Renal pelvis (tissue), 4 donors: Measurements from ENCODE around the gene SLC34A1. TPM values are rescaled to one million over a fixed set of nuclear protein-coding genes. Genes with fewer than 3 reads are reported as not detected.

Experiments used
- DNase-seq: peaks from one replicate; pipeline ENCODE4 v3.0.0-alpha.2; 2013
- polyA plus RNA-seq, 3 donors: library from polyadenylated mRNA; unstranded; fragments of 120-200 nt; gene quantifications; one replicate each; pipeline ENCODE4 v1.2.1, GENCODE V29; 2013; ENCODE audit not compliant: insufficient read length in 3 of 3

SLC34A1 gene
- polyA plus RNA-seq, 3 donors, result 215 to 304 (median 249) TPM

DNA sequence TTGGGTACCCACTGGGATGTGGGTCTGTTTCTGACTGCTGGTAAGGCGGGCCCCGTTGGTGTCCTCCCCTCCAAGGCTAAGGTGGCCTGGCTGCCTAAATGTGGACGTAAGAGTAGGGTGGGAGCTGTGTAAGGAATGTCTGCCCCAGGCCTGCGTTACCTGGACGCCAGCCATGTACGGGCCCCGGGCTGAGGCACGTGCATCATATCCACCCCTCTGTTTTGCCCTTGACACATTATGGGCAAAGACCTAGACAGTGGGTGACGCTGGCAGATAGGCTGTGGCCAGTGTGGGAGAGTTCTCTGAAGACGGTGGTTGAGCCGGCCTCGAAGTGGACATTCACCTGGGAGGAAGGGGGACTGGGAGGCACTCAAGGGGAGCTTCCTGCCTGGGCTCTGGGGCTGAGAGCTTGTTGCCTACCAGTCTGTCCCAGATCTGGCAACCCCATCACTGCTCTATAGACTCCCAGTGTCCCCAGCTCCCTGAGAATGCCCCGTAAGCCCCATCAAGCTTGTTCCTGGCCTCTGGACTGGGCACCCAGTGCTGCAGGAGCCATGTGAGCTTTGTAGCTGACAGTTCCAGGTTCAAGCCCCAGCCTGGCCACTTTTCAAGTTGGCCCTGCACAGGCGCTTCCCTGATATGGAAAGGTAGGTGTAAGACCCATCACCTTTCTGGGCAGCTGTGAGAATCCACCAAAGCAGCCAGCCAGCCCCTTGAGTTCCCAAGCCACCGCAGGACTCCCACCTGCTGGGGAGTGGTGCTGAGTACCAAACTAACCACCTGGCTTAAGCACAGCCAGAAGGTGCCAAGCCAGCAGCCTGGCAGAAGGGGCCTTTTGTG is 59.1 kb downstream of the SLC34A1 start:
- no peak for DNase-seq

DNA sequence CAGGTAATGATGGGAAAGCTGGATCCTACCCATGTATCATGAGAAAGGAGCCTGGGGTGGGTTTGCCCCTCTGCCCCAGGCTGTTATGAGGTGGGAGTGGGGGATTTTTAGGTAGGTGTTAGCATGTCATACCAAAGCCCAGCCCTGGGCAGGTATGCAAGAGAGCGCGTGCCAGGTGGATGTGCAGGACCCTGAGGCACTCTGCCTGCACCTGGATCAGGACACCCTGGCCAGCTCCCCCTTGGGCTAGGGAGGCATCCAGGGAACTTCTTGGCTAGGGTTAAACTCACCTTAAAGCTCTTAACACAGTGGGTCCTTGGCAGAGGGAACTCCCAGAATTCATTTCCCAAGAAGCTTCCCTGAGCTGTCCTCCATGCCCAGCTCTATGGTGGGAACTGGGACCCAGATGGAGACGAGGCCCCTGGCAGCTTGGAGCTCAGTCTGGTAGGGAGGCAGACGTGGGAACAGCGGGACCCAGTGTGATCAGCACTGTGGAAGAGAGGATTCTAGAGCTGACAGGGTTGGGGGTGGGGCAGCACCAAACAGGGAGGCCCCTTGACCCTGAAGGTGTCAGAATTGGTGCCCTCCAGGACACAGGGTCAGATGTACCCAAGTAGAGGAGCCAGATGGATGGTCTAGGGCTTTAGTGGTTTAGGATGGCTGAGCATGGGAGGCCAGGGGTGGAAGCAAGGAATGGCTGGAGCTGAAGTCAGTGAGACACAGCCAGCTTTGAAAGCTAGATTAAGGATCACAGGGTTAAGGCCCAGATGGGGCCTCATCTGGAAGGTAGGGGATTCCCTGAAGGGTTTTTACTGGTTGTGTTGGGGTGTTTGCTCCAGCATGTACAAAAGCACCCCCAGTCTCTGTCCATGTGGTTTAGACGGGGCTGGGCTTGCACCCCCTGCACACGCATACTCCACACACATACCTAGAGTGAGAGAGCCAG is 60.1 kb downstream of the SLC34A1 start:
- no peak for DNase-seq

- no peak for DNase-seq
Measured at GRCh38 chr5:177445052-177445916, 61.0 kb downstream of the SLC34A1 start.

DNA sequence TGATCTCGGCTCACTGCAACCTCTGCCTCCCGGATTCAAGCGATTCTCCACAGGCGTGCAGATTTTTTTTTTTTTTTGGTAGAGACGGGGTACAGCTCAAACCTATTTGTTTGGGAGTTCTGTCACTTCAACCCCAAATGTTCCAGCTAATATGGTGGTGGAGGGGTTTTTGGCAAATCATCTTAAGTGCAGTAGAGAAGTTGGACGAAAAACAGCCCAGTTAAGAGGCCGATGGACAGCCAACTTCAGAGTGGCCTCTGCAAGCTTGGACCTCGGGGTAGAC is 61.6 kb downstream of the SLC34A1 start:
- no peak for DNase-seq

DNA sequence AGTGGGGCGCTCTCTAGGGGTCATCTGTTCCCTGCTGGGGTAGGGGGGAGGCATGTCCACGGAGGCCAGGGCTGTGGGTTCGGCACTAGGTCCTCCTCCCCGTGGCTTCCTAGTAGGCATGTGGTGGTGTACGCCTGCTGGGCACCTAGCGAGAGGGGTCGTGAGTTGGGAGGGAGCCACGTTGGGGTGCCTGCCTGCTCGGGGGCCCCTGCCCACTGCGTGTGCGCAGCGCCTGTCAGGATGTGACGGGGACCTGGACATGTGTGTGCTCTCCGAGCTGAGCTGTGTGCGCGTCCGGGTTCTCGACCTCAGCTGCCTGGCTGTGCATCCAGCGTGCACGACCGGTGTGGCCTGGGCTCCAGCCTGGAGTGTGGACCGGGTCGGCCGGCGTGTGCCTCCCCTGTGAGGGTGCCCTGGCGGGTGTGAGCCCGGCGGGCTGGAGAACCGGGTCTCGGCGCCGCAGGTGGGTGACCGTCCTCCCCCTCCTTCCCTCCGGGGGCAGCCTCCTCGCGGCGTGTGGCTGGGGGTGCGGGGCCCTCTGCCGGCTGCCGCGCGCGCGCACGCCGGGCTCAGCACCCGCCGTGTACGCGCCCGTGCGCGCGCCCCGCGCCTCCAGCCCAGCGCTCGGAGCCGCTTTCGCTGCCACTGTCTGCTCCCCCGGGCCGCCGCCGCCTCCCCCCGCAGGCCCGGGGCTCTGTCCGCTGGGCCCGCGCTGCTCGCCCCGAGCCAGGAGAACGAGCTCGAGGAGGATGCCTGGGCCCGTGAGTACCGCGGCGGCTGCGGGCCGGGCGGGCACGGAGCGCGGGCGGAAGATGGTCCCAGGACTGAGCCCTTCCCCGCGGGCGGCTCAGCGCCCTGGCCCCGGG is 62.2 kb downstream of the SLC34A1 start, which contains the start of gene PRR7:
TSS of gene PRR7 (plus strand) at position 615 of the 866 bp plus-strand sequence. CDS start 8,254 bp downstream, outside the sequence.
- no peak for DNase-seq

GRCh38 chr5:177447066-177447610 is 62.9 kb downstream of the SLC34A1 start:
- DNase-seq, result no peak

DNA sequence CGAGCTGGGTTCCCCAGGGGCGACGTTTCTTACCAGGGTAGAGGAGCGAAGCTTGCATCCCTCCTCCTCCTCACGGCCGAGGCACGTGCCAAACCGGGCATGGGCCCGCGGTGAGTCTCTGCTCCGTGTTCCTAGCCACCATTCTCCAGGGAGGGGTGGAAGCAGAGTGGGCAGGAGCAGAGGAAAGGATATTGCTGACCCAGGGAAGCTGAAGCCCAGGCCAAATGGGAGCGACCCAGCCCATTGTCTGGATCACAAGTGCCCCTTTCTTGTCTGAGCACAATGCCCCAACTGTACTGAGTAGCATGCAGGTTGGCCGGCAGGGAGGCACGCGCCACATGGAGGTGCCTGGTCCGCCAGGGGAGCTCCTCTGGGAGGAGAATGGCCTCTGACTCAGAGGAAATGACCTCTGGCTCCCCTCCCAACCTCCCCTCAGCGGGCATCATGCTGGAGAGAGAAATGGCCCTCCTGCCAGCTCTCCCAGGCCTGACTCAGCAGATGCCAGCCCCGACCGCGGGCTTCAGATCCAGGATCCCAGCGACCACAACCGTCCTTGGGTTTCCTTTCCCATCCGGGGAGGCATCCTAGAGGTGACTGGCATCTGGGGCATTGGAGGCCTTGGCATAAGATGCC is 63.5 kb downstream of the SLC34A1 start:
- no peak for DNase-seq

Other genes with a start within 250 kb of the SLC34A1 start
- gene RAB24, start 80.7 kb upstream of the SLC34A1 start, polyA plus RNA-seq, result 10 to 100 TPM; 30.0 to 33.6 (median 30.9) TPM
- gene PRELID1, start 80.6 kb upstream of the SLC34A1 start, polyA plus RNA-seq, result 100 to 1,000 TPM; 109 to 151 (median 127) TPM
- gene MXD3, start 72.5 kb upstream of the SLC34A1 start, polyA plus RNA-seq, result 10 to 100 TPM; 22.4 to 30.8 (median 26.2) TPM
- gene LMAN2, start 32.8 kb upstream of the SLC34A1 start, polyA plus RNA-seq, result 100 to 1,000 TPM; 139 to 165 (median 142) TPM
- gene RGS14, start 26.5 kb upstream of the SLC34A1 start, polyA plus RNA-seq, result 10 to 100 TPM; 16.3 to 18.9 (median 17.4) TPM
- 1 to 10 TPM; 3.1 to 6.2 (median 5.2) TPM for gene PFN3, start 16.2 kb downstream of the SLC34A1 start, polyA plus RNA-seq
- 10 to 100 TPM in 2 of 3 donors, 1 to 10 TPM in 1; 9.1 to 22.1 (median 20.7) TPM for gene F12, start 25.1 kb downstream of the SLC34A1 start, polyA plus RNA-seq
- 10 to 100 TPM; 27.9 to 32.3 (median 30.6) TPM for gene GRK6, start 42.2 kb downstream of the SLC34A1 start, polyA plus RNA-seq
- 1 to 10 TPM; 2.3 to 3.1 (median 2.9) TPM for gene PRR7, start 62.4 kb downstream of the SLC34A1 start, polyA plus RNA-seq
- gene DBN1, start 89.2 kb downstream of the SLC34A1 start, polyA plus RNA-seq, result 100 to 1,000 TPM; 198 to 243 (median 217) TPM
- gene PDLIM7, start 113.2 kb downstream of the SLC34A1 start, polyA plus RNA-seq, result 100 to 1,000 TPM; 117 to 152 (median 120) TPM
- gene DOK3, start 125.4 kb downstream of the SLC34A1 start, polyA plus RNA-seq, result 1 to 10 TPM; 6.6 to 7.2 (median 7.1) TPM
- gene DDX41, start 132.5 kb downstream of the SLC34A1 start, polyA plus RNA-seq, result 100 to 1,000 TPM in 2 of 3 donors, 10 to 100 TPM in 1; 97.3 to 111 (median 103) TPM
- gene FAM193B, start 170.1 kb downstream of the SLC34A1 start, polyA plus RNA-seq, result 100 to 1,000 TPM in 2 of 3 donors, 10 to 100 TPM in 1; 78.8 to 110 (median 105) TPM
- 100 to 1,000 TPM; 164 to 180 (median 166) TPM for gene TMED9, start 207.8 kb downstream of the SLC34A1 start, polyA plus RNA-seq
- 10 to 100 TPM; 28.7 to 34.0 (median 29.6) TPM for gene B4GALT7, start 215.7 kb downstream of the SLC34A1 start, polyA plus RNA-seq